Occipital lobe (tissue), 3 donors: ENCODE data around the gene NFKB2. TPM values are rescaled to one million over a fixed set of nuclear protein-coding genes. Genes with fewer than 3 reads are reported as not detected.
A peak's percentile ranks its signal among the peaks of the same experiment; 100 is the strongest.

ENCODE experiments used
- DNase-seq: peaks from one replicate; lab custom pipeline; 2025; lab: John Stamatoyannopoulos, UW
- small RNA-seq: library from RNA; depleted of rRNA; stranded (forward); fragments of <200 nt; gene quantifications from one replicate; pipeline ENCODE3, GENCODE V24; 2014
- total RNA-seq: library from RNA; depleted of rRNA; stranded (reverse); fragments of >200 nt; gene quantifications from one replicate; pipeline ENCODE4 v1.2.3, GENCODE V29; 2014

Gene NFKB2
- total RNA-seq, 1 donor from 2014 or later, result 2.2 TPM

DNA sequence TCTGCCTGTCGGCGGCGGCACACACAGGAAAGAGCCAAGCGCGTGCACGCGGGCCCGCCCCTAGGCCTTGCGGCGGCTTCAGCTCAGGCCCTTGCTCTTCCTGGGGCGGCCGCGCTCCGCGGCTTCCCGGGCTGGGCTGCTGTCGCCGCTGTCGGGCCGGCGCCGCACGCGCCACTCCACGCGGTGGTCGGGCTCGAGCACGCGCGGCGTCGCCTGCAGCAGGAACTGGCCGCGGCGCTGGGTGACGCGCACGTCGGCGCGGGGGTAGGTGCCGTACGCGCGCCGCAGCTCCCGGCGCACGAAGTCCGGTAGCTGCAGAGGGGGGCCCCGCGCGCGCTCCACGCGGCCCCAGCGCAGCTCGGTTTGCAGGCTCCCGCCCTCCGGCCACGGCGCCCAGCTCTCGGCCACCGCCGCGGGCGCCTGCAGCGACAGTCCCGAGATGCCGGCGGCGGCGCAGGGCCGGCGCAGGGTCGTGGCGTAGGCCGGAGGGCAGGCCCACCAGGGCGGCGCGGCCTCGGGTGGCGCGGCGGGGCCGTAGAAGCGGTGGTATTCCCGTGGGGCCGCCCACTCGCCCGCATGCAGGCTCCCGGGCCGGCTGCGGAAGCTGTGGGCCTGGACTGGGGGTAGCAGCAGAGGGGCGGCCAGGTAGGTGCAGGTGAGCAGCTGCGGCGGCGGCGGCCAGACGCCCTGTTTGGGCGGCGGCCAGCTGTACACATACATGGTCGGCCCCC lies 55.0 kb downstream of the NFKB2 start:
- DNase-seq, result peak; percentile 81

GRCh38 chr10:102451105-102451969 lies 55.8 kb downstream of the NFKB2 start, which contains the start of gene C10orf95:
C10orf95 (minus strand) TSS chr10:102451543; CDS start chr10:102451093, 450 bp downstream.
- no peak for DNase-seq

Small RNA genes lying within 50 kb of the gene (small RNA-seq; reads per million reads assigned to genes)
- gene MIR146B, result 333 reads per million, percentile 97 among the genes with 10 or more reads in this experiment

Other genes with a start within 250 kb of the NFKB2 start
- gene NOLC1, start 243.3 kb upstream of the NFKB2 start, total RNA-seq, result 32.4 TPM
- 0.16 TPM for gene ELOVL3, start 169.4 kb upstream of the NFKB2 start, total RNA-seq
- not detected for gene PITX3, start 154.2 kb upstream of the NFKB2 start, total RNA-seq
- gene GBF1, start 150.2 kb upstream of the NFKB2 start, total RNA-seq, result 16.5 TPM
- 101 TPM for gene PSD, start 23.1 kb downstream of the NFKB2 start, total RNA-seq
- gene FBXL15, start 25.1 kb downstream of the NFKB2 start, total RNA-seq, result 14.2 TPM
- 37.3 TPM for gene CUEDC2, start 36.9 kb downstream of the NFKB2 start, total RNA-seq
- gene C10orf95, start 55.8 kb downstream of the NFKB2 start, total RNA-seq, result not detected
- gene ACTR1A, start 107.0 kb downstream of the NFKB2 start, total RNA-seq, result 164 TPM
- gene SUFU, start 108.3 kb downstream of the NFKB2 start, total RNA-seq, result 3.1 TPM
- gene TRIM8, start 248.8 kb downstream of the NFKB2 start, total RNA-seq, result 23.4 TPM